NT2/D1 (cell line): ENCODE measurements around the gene PRLHR.

Experiments
- SUZ12 ChIP-seq: IDR thresholded peaks from 2 replicates; pipeline ENCODE4 v1.6.1; 2011; ENCODE audit not compliant: insufficient read length, insufficient read depth; ENCODE audit errors: extremely low read depth
- YY1 ChIP-seq: IDR thresholded peaks from 2 replicates; pipeline ENCODE4 v1.6.1; 2011; ENCODE audit not compliant: insufficient read length, insufficient read depth
- ZNF274 ChIP-seq: IDR thresholded peaks from 2 replicates; pipeline ENCODE4 v1.6.1; 2011; ENCODE audit warnings: mild to moderate bottlenecking, low read depth, low read length

GRCh38 chr10:118542205-118542604 lies 53.2 kb downstream of the PRLHR start:
- TF ChIP-seq ZNF274, result no peak
- TF ChIP-seq SUZ12, result no peak
- TF ChIP-seq YY1, result no peak
